SK-N-SH (cell line): ENCODE measurements around the gene SLC6A3. TPM values are rescaled to one million over a fixed set of nuclear protein-coding genes. Genes with fewer than 3 reads are reported as not detected.

Source experiments
- CTCF ChIA-PET: fragments of 300-600, 350-600 bp; formaldehyde crosslinking; extraction: SDS; loops from one replicate; lab custom pipeline; 2021; lab: Yijun Ruan, JAX
- POLR2A ChIA-PET: fragments of 350-600 bp; sonication (Branson Sonifier 250); formaldehyde crosslinking; extraction: SDS; loops from one replicate; lab custom pipeline; 2020; ENCODE audit warnings: antibody characterized with exemption, inconsistent platforms; lab: Yijun Ruan, JAX
- DNase-seq: peaks from one replicate; pipeline ENCODE4 v3.0.0; 2012
- H2AFZ ChIP-seq: fragments of 200-600 bp; sonication (generic); 2 replicates; pipeline ENCODE4 v1.8.1; 2016; ENCODE audit warnings: antibody characterized with exemption, mild to moderate bottlenecking, low read depth
- H3F3A ChIP-seq: fragments of 200-600 bp; sonication (generic); replicated peaks from 2 replicates; pipeline ENCODE3; 2016; ENCODE audit warnings: antibody characterized with exemption, mild to moderate bottlenecking; ENCODE audit not compliant: insufficient read depth
- H3K27ac ChIP-seq, 2 experiments: fragments of 200-500 bp in 1 of 2; fragments of 200-600 bp in 1 of 2; sonication (Bioruptor generic) in 1 of 2; sonication (generic), shearing (Covaris generic) in 1 of 2; 2 replicates each; pipeline versions ENCODE4 v1.5.1 to v1.6.1; 2014 to 2016; ENCODE audit warnings: low read depth in 2 of 2, inconsistent platforms in 1 of 2, low read length in 1 of 2, mild to moderate bottlenecking in 1 of 2, mixed read lengths in 1 of 2
- H3K27me3 ChIP-seq: fragments of 200-600 bp; sonication (generic), shearing (Covaris generic); 2 replicates; pipeline ENCODE4 v1.6.1; 2016; ENCODE audit warnings: mixed run types; ENCODE audit not compliant: insufficient read depth
- H3K36me3 ChIP-seq, 2 experiments: fragments of 200-500 bp in 1 of 2; fragments of 200-600 bp in 1 of 2; sonication (Bioruptor generic) in 1 of 2; sonication (generic) in 1 of 2; replicated peaks in 1 of 2; 2 replicates each; pipeline versions ENCODE3 to v1.5.1; 2014 to 2016; ENCODE audit warnings: low read length in 1 of 2, mild to moderate bottlenecking in 1 of 2; ENCODE audit not compliant: insufficient read depth in 2 of 2, control insufficient read depth in 1 of 2
- H3K4me1 ChIP-seq, 2 experiments: fragments of 200-500 bp in 1 of 2; fragments of 200-600 bp in 1 of 2; sonication (Bioruptor generic) in 1 of 2; sonication (generic), shearing (Covaris generic) in 1 of 2; 2 replicates each; pipeline versions ENCODE4 v1.5.1 to v1.6.1; 2014 to 2016; ENCODE audit warnings: low read depth in 1 of 2, low read length in 1 of 2, mixed run types in 1 of 2; ENCODE audit not compliant: insufficient read depth in 2 of 2, control insufficient read depth in 1 of 2
- H3K4me2 ChIP-seq: fragments of 200-600 bp; sonication (generic), shearing (Covaris generic); 2 replicates; pipeline ENCODE4 v1.6.1; 2017; ENCODE audit warnings: mixed run types
- H3K4me3 ChIP-seq, 2 experiments: fragments of 200-500 bp in 1 of 2; fragments of 200-600 bp in 1 of 2; sonication (Bioruptor generic) in 1 of 2; sonication (generic), shearing (Covaris generic) in 1 of 2; 2 replicates each; pipeline versions ENCODE4 v1.5.1 to v1.8.1; 2014 to 2016; ENCODE audit warnings: low read depth in 2 of 2, inconsistent platforms in 1 of 2, low read length in 1 of 2, mild to moderate bottlenecking in 1 of 2, mixed read lengths in 1 of 2, moderate library complexity in 1 of 2
- H3K79me2 ChIP-seq: fragments of 200-600 bp; sonication (generic); 2 replicates; pipeline ENCODE4 v1.8.1; 2017; ENCODE audit warnings: mild to moderate bottlenecking; ENCODE audit not compliant: insufficient read depth
- H3K9ac ChIP-seq: fragments of 200-600 bp; sonication (generic); 2 replicates; pipeline ENCODE4 v1.6.1; 2017; ENCODE audit warnings: mixed run types
- H3K9me2 ChIP-seq: fragments of 200-600 bp; sonication (generic); 2 replicates; pipeline ENCODE4 v1.6.1; 2017; ENCODE audit warnings: mixed run types
- H3K9me3 ChIP-seq: fragments of 200-600 bp; sonication (generic); 2 replicates; pipeline ENCODE4 v1.6.1; 2017; ENCODE audit warnings: mixed run types, mild to moderate bottlenecking, moderate library complexity
- H4K20me1 ChIP-seq: fragments of 200-600 bp; sonication (generic); 2 replicates; pipeline ENCODE4 v1.6.1; 2017; ENCODE audit warnings: mild to moderate bottlenecking, mixed run types; ENCODE audit not compliant: insufficient read depth
- CHD2 ChIP-seq: fragments of 150-350 bp; IDR thresholded peaks from 2 replicates; pipeline ENCODE4 v1.6.1; 2018; ENCODE audit warnings: low read length; ENCODE audit not compliant: partially characterized antibody
- EZH2phosphoT487 ChIP-seq: fragments of 200-600 bp; sonication (generic); IDR thresholded peaks from 2 replicates; pipeline ENCODE4 v1.6.1; 2017; ENCODE audit warnings: low read depth, mixed run types, mild to moderate bottlenecking, antibody characterized with exemption, moderate library complexity, borderline replicate concordance
- FOXJ3 ChIP-seq: sonication (generic); formaldehyde crosslinking; IDR thresholded peaks from 2 replicates; pipeline ENCODE4 v1.5.1; 2020; ENCODE audit warnings: mild to moderate bottlenecking, missing genetic modification reagents
- FOXM1 ChIP-seq: IDR thresholded peaks from 2 replicates; pipeline ENCODE4 v1.4.0; 2012; ENCODE audit warnings: low read depth, mild to moderate bottlenecking
- JUND ChIP-seq: IDR thresholded peaks from 2 replicates; pipeline ENCODE4 v1.4.0; 2012
- NRF1 ChIP-seq: IDR thresholded peaks from 2 replicates; pipeline ENCODE4 v1.6.1; 2012; ENCODE audit warnings: low read depth, mild to moderate bottlenecking, low read length
- POLR2AphosphoS5 ChIP-seq: IDR thresholded peaks from 2 replicates; pipeline ENCODE4 v1.6.1; 2012; ENCODE audit warnings: low read depth, low read length
- RFX5 ChIP-seq: IDR thresholded peaks from 2 replicates; pipeline ENCODE4 v1.6.1; 2012; ENCODE audit warnings: mild to moderate bottlenecking, improper control_type of control experiment, low read length
- RXRA ChIP-seq: IDR thresholded peaks from 2 replicates; pipeline ENCODE4 v1.4.0; 2012; ENCODE audit warnings: low read depth, mild to moderate bottlenecking, borderline replicate concordance
- SIN3A ChIP-seq: IDR thresholded peaks from 2 replicates; pipeline ENCODE4 v1.6.1; 2012; ENCODE audit warnings: low read depth, mild to moderate bottlenecking, low read length, moderate library complexity, borderline replicate concordance
- SMC3 ChIP-seq: IDR thresholded peaks from 2 replicates; pipeline ENCODE4 v1.6.1; 2012; ENCODE audit warnings: low read depth, low read length, improper control_type of control experiment
- TCF12 ChIP-seq: IDR thresholded peaks from 2 replicates; pipeline ENCODE4 v1.4.0; 2012
- YY1 ChIP-seq: IDR thresholded peaks from 2 replicates; pipeline ENCODE4 v1.4.0; 2012; ENCODE audit warnings: low read depth, mild to moderate bottlenecking
- WGBS: methylation state at CpG from one replicate; pipeline ENCODE4 v1.1.6; 2017; ENCODE audit warnings: low lambda C conversion rate; 5-methylcytosine and 5-hydroxymethylcytosine counted together
- polyA plus RNA-seq, 3 experiments: library from polyadenylated mRNA; depleted of rRNA; stranded (reverse); fragments of >200 nt; gene quantifications; 2 replicates each; pipeline ENCODE4 v1.2.3, GENCODE V29; 2012
- TF ChIP-seq, protein P1 (sequence below): IDR thresholded peaks from 2 replicates; pipeline ENCODE4 v1.4.0; 2012; ENCODE audit warnings: low read depth, borderline replicate concordance
- TF ChIP-seq, protein P2 (sequence below): IDR thresholded peaks from 2 replicates; pipeline ENCODE4 v1.6.1; 2012; ENCODE audit warnings: mild to moderate bottlenecking, low read depth, low read length, moderate library complexity
- TF ChIP-seq, protein P3 (sequence below): IDR thresholded peaks from 2 replicates; pipeline ENCODE4 v1.4.0; 2012; ENCODE audit warnings: low read depth, borderline replicate concordance
- TF ChIP-seq, protein P4 (sequence below): IDR thresholded peaks from 2 replicates; pipeline ENCODE4; 2012
- TF ChIP-seq, protein P5 (sequence below): IDR thresholded peaks from 2 replicates; pipeline ENCODE4 v1.4.0; 2012; ENCODE audit warnings: low read depth

Gene SLC6A3
- polyA plus RNA-seq, 1 of the 3 experiments (the other 2 are of a cell fraction): not detected

DNA sequence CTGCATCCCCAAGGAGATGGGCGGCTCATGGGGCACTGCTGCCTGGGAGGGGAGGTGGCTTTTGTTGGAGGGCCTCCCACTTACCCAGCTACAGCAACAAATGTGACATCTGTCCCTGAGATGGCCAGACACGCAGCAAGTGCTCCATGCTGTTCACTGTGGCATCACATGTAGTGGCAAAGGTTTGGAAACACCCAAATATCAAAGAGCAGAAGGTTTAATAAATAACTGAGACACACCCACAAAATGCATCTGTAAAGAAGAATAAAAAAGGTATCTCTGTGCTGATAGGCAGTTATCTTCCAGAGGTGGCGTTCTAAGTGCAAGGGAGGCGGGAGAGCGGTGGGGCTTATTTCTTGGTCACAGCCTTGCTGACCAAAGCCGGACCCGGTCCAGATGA lies 77.0 kb downstream of the SLC6A3 start:
- H4K20me1 ChIP-seq: no peaks in the 10 kb centered on the region
- H2AFZ ChIP-seq: no peak overlapping the region
- peaks cover 79% of the 10 kb centered on the region for H3K27me3 ChIP-seq
- no peak overlapping the region for H3K27ac ChIP-seq
- no peaks in the 10 kb centered on the region for H3F3A ChIP-seq
- TF ChIP-seq FOXM1 (no peak), JUND (no peak), TCF12 (no peak), POLR2AphosphoS5 (no peak), FOXJ3 (no peak), YY1 (no peak), CHD2 (no peak), RXRA (no peak), SMC3 (no peak), NRF1 (no peak), RFX5 (no peak), SIN3A (no peak), EZH2phosphoT487 (no peak)
- TF ChIP-seq, protein P1, sequence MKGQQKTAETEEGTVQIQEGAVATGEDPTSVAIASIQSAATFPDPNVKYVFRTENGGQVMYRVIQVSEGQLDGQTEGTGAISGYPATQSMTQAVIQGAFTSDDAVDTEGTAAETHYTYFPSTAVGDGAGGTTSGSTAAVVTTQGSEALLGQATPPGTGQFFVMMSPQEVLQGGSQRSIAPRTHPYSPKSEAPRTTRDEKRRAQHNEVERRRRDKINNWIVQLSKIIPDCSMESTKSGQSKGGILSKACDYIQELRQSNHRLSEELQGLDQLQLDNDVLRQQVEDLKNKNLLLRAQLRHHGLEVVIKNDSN: no peak
- TF ChIP-seq, protein P2, sequence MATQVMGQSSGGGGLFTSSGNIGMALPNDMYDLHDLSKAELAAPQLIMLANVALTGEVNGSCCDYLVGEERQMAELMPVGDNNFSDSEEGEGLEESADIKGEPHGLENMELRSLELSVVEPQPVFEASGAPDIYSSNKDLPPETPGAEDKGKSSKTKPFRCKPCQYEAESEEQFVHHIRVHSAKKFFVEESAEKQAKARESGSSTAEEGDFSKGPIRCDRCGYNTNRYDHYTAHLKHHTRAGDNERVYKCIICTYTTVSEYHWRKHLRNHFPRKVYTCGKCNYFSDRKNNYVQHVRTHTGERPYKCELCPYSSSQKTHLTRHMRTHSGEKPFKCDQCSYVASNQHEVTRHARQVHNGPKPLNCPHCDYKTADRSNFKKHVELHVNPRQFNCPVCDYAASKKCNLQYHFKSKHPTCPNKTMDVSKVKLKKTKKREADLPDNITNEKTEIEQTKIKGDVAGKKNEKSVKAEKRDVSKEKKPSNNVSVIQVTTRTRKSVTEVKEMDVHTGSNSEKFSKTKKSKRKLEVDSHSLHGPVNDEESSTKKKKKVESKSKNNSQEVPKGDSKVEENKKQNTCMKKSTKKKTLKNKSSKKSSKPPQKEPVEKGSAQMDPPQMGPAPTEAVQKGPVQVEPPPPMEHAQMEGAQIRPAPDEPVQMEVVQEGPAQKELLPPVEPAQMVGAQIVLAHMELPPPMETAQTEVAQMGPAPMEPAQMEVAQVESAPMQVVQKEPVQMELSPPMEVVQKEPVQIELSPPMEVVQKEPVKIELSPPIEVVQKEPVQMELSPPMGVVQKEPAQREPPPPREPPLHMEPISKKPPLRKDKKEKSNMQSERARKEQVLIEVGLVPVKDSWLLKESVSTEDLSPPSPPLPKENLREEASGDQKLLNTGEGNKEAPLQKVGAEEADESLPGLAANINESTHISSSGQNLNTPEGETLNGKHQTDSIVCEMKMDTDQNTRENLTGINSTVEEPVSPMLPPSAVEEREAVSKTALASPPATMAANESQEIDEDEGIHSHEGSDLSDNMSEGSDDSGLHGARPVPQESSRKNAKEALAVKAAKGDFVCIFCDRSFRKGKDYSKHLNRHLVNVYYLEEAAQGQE: no peak
- TF ChIP-seq, protein P3, sequence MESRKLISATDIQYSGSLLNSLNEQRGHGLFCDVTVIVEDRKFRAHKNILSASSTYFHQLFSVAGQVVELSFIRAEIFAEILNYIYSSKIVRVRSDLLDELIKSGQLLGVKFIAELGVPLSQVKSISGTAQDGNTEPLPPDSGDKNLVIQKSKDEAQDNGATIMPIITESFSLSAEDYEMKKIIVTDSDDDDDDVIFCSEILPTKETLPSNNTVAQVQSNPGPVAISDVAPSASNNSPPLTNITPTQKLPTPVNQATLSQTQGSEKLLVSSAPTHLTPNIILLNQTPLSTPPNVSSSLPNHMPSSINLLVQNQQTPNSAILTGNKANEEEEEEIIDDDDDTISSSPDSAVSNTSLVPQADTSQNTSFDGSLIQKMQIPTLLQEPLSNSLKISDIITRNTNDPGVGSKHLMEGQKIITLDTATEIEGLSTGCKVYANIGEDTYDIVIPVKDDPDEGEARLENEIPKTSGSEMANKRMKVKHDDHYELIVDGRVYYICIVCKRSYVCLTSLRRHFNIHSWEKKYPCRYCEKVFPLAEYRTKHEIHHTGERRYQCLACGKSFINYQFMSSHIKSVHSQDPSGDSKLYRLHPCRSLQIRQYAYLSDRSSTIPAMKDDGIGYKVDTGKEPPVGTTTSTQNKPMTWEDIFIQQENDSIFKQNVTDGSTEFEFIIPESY: no peak
- TF ChIP-seq, protein P4, sequence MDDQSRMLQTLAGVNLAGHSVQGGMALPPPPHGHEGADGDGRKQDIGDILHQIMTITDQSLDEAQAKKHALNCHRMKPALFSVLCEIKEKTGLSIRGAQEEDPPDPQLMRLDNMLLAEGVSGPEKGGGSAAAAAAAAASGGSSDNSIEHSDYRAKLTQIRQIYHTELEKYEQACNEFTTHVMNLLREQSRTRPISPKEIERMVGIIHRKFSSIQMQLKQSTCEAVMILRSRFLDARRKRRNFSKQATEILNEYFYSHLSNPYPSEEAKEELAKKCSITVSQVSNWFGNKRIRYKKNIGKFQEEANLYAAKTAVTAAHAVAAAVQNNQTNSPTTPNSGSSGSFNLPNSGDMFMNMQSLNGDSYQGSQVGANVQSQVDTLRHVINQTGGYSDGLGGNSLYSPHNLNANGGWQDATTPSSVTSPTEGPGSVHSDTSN: no peak
- TF ChIP-seq, protein P5, sequence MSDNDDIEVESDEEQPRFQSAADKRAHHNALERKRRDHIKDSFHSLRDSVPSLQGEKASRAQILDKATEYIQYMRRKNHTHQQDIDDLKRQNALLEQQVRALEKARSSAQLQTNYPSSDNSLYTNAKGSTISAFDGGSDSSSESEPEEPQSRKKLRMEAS: no peak
- no peak overlapping the region for H3K4me2 ChIP-seq
- no peak for DNase-seq
- no peaks in the 10 kb centered on the region for H3K36me3 ChIP-seq
- POLR2A ChIA-PET: no interaction called here
- no peak overlapping the region for H3K4me3 ChIP-seq
- no peak overlapping the region for H3K9ac ChIP-seq
- H3K4me1 ChIP-seq: no peaks in the 10 kb centered on the region
- no peaks in the 10 kb centered on the region for H3K79me2 ChIP-seq
- CTCF ChIA-PET: interaction anchor here (1.3 kb wide), 1 partner anchor 277 kb away, joined by 3 read pairs; no protein-coding TSS in a partner anchor
- WGBS: 43% methylated on average over 6 of the region's 7 CpGs
- no peaks in the 10 kb centered on the region for H3K9me3 ChIP-seq
- no peaks in the 10 kb centered on the region for H3K9me2 ChIP-seq
